ENCODE results near the gene SHF.

DNA sequence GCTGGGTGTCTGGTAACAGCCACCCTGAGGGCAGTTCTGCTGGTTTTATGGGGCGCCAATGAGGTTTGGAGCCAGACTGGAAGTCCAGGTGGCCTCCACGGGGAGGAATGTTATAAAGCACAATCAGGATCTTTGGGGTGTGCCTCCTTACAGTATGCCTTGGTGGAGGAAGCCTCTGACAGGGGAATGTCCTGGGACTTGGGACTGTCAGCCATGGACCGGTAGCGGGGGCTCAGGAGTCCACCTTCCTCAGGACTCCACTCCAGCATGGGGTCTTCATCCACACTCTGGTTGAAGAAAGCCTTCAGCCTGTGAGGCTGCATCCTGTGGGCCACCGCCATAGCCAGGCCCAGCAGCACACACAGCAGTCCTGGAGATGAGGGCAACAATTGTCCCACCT lies 68.8 kb downstream of the SHF start:
- TF ChIP-seq POLR2A (IDR thresholded peaks at IDR 0.05): no peak
- TF ChIP-seq, protein P1, sequence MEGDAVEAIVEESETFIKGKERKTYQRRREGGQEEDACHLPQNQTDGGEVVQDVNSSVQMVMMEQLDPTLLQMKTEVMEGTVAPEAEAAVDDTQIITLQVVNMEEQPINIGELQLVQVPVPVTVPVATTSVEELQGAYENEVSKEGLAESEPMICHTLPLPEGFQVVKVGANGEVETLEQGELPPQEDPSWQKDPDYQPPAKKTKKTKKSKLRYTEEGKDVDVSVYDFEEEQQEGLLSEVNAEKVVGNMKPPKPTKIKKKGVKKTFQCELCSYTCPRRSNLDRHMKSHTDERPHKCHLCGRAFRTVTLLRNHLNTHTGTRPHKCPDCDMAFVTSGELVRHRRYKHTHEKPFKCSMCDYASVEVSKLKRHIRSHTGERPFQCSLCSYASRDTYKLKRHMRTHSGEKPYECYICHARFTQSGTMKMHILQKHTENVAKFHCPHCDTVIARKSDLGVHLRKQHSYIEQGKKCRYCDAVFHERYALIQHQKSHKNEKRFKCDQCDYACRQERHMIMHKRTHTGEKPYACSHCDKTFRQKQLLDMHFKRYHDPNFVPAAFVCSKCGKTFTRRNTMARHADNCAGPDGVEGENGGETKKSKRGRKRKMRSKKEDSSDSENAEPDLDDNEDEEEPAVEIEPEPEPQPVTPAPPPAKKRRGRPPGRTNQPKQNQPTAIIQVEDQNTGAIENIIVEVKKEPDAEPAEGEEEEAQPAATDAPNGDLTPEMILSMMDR (IDR thresholded peaks at IDR 0.05): no peak
- no peak for TF ChIP-seq POLR2AphosphoS5 (IDR thresholded peaks at IDR 0.05)
